Kidney (tissue), 22 donors: ENCODE results near the gene VPS26C. TPM values are rescaled to one million over a fixed set of nuclear protein-coding genes. Genes with fewer than 3 reads are reported as not detected.
A peak's percentile ranks its signal among the peaks of the same experiment; 100 is the strongest.
"Not testable (repeated sequence)": the region's sequence is repeated elsewhere in the genome, so short reads cannot be mapped to it uniquely, and the experiment has no call there.

ENCODE experiments used
- DNase-seq, 5 donors: peaks; one replicate each; pipeline ENCODE4 v3.0.0-alpha.2; 2013 to 2020
- FAIRE-seq: peaks from 2 replicates; lab custom pipeline; 2012; peaks lifted over from hg19 to GRCh38; lab: Jason Lieb, UNC
- H3K27ac ChIP-seq, 2 donors: one replicate each; pipeline ENCODE4 v1.7.0; 2013; ENCODE audit warnings: low read depth in 2 of 2, low read length in 2 of 2, inconsistent platforms in 1 of 2
- H3K27me3 ChIP-seq: one replicate; pipeline ENCODE4 v1.7.1; 2013; ENCODE audit warnings: low read length, inconsistent platforms; ENCODE audit not compliant: control insufficient read depth, insufficient read depth
- H3K36me3 ChIP-seq, 3 donors: one replicate each; pipeline versions ENCODE4 v1.7.0 to v1.7.1; 2013; ENCODE audit warnings: low read length in 3 of 3, control low read depth in 1 of 3, inconsistent platforms in 1 of 3; ENCODE audit not compliant: insufficient read depth in 3 of 3, control insufficient read depth in 2 of 3
- H3K4me1 ChIP-seq, 3 donors: one replicate each; pipeline versions ENCODE4 v1.7.0 to v1.7.1; 2013; ENCODE audit warnings: low read length in 3 of 3, inconsistent platforms in 1 of 3, low read depth in 1 of 3; ENCODE audit not compliant: control insufficient read depth in 2 of 3, insufficient read depth in 2 of 3
- H3K4me3 ChIP-seq, 3 donors: one replicate each; pipeline versions ENCODE4 v1.7.0 to v1.8.1; 2013; ENCODE audit warnings: low read length in 3 of 3, control low read depth in 1 of 3, inconsistent platforms in 1 of 3
- H3K9ac ChIP-seq, 3 donors: one replicate each; pipeline versions ENCODE4 v1.7.0 to v1.7.1; 2013; ENCODE audit warnings: low read length in 3 of 3, control low read depth in 1 of 3, inconsistent platforms in 1 of 3
- H3K9me3 ChIP-seq, 3 donors: one replicate each; pipeline versions ENCODE4 v1.7.0 to v1.7.1; 2013; ENCODE audit warnings: low read length in 3 of 3, control low read depth in 1 of 3, inconsistent platforms in 1 of 3; ENCODE audit not compliant: control insufficient read depth in 2 of 3, insufficient read depth in 1 of 3
- CTCF ChIP-seq: IDR thresholded peaks from 3 replicates; pipeline ENCODE4 v1.5.1; 2012; ENCODE audit warnings: mild to moderate bottlenecking, moderate library complexity, borderline replicate concordance; ENCODE audit not compliant: insufficient read depth; ENCODE audit errors: extremely low read depth
- intact Hi-C: fragments of 100-400 bp; cut with DNase I; formaldehyde crosslinking; loops from one replicate; pipeline ENCODE4 v1.11.1; 2022
- long read RNA-seq, 10 donors: library from polyadenylated mRNA in 1 of 10; unstranded in 1 of 10; transcript quantifications; one replicate each; pipeline ENCODE4 v2.0.0 and lab custom pipeline, GENCODE V29; 2021 to 2026
- polyA plus RNA-seq: library from polyadenylated mRNA; stranded (reverse); fragments of 350-450 nt; fragmentation: Illumina TruSeq; extraction: RNeasy Lipid Tissue Mini Kit (QIAGEN cat#74804); gene quantifications from one replicate; pipeline ENCODE4 v1.2.3, GENCODE V29; 2014; ENCODE audit warnings: low read depth, low replicate concordance; ENCODE audit not compliant: insufficient read depth
- total RNA-seq: library from RNA; stranded (reverse); fragmentation: NEBNext Ultra II Directional; extraction: Animal tissue kit (Norgen Biotek cat#: 25700); gene quantifications from one replicate; pipeline ENCODE4 v1.2.1, GENCODE V29; 2021
- donor health status: control.
- donor health status: control.
- donor health status: control.
- donor health status: control.
- donor health status: control.
- donor health status: DM: yes; HTN: yes; CAD: no.
- donor health status: Normal renal cell carcinoma (clear cell type).

VPS26C gene
- total RNA-seq (51.8 TPM), polyA plus RNA-seq (30.0 TPM)
- long read RNA-seq, donor 1, partial matches to known transcripts: 0 of 6 reads
- long read RNA-seq, donor 1, other reads (novel, unspliced or antisense): 0 of 6 reads
- long read RNA-seq, donor 2, partial matches to known transcripts: 0 of 4 reads
- long read RNA-seq, donor 2, other reads (novel, unspliced or antisense): 0 of 4 reads
- long read RNA-seq, donor 3, partial matches to known transcripts: 6 of 18 reads
- long read RNA-seq, donor 3, other reads (novel, unspliced or antisense): 5 of 18 reads
- long read RNA-seq, donor 4, transcript VPS26C-201 (8 exons, 3,256 nt): major isoform, 10 of 17 reads
- long read RNA-seq, donor 4, partial matches to known transcripts: 0 of 17 reads
- long read RNA-seq, donor 4, other reads (novel, unspliced or antisense): 0 of 17 reads
- long read RNA-seq, donor 5, partial matches to known transcripts: 0 of 1 reads
- long read RNA-seq, donor 5, other reads (novel, unspliced or antisense): 0 of 1 reads
- long read RNA-seq, donor 6, partial matches to known transcripts: 0 of 5 reads
- long read RNA-seq, donor 6, other reads (novel, unspliced or antisense): 0 of 5 reads
- long read RNA-seq, donor 7, transcript VPS26C-201 (8 exons, 3,256 nt): major isoform, 27 of 39 reads
- long read RNA-seq, donor 7, partial matches to known transcripts: 4 of 39 reads
- long read RNA-seq, donor 7, other reads (novel, unspliced or antisense): 4 of 39 reads
- long read RNA-seq, donor 8, transcript VPS26C-201 (8 exons, 3,256 nt): major isoform, 7 of 8 reads
- long read RNA-seq, donor 8, partial matches to known transcripts: 0 of 8 reads
- long read RNA-seq, donor 8, other reads (novel, unspliced or antisense): 0 of 8 reads
- long read RNA-seq, donor 9, partial matches to known transcripts: 0 of 6 reads
- long read RNA-seq, donor 9, other reads (novel, unspliced or antisense): 0 of 6 reads
- long read RNA-seq, donor 10, partial matches to known transcripts: 0 of 4 reads
- long read RNA-seq, donor 10, other reads (novel, unspliced or antisense): 0 of 4 reads

GRCh38 chr21:37267269-37268185 is at the start of gene VPS26C:
Gene VPS26C (minus strand): TSS chr21:37267334. CDS start chr21:37267294, 40 bp downstream.
- H3K9ac ChIP-seq: peak within 1 kb of the TSS; percentile 63 to 74 (median 73)
- H3K9me3 ChIP-seq: no peaks in the 10 kb centered on the region
- peak; percentile 90 for FAIRE-seq
- no peak for TF ChIP-seq CTCF
- peak; percentile 99 to 100 (median 99) for DNase-seq
- H3K4me1 ChIP-seq: no peaks in the 10 kb centered on the region
- no peaks in the 10 kb centered on the region for H3K36me3 ChIP-seq
- peak within 1 kb of the TSS; percentile 98 for H3K27ac ChIP-seq
- intact Hi-C loops: no loop called here
- H3K4me3 ChIP-seq: peak within 1 kb of the TSS; percentile 81 to 85 (median 83)
- H3K27me3 ChIP-seq: no peaks in the 10 kb centered on the region

- H3K9ac ChIP-seq, H3K36me3 ChIP-seq, FAIRE-seq, H3K27me3 ChIP-seq, DNase-seq, H3K4me1 ChIP-seq, H3K4me3 ChIP-seq, intact Hi-C loops, H3K27ac ChIP-seq: not testable (repeated sequence)
- H3K9me3 ChIP-seq: peaks cover 0 to 11% (median 0%) of the 10 kb centered on the region in 3 donors
Measured at GRCh38 chr21:37316072-37316471, 48.9 kb upstream of the VPS26C start.

- no peaks in the 10 kb centered on the region for H3K27me3 ChIP-seq
- H3K4me1 ChIP-seq: no peaks in the 10 kb centered on the region
- no peaks in the 10 kb centered on the region for H3K9me3 ChIP-seq
- H3K27ac ChIP-seq: no peak overlapping the region
- no peak for TF ChIP-seq CTCF
- FAIRE-seq: no peak
- H3K4me3 ChIP-seq: no peak overlapping the region
- no peak overlapping the region for H3K9ac ChIP-seq
- intact Hi-C loops: no loop called here
- no peaks in the 10 kb centered on the region for H3K36me3 ChIP-seq
- DNase-seq: no peak
Measured at GRCh38 chr21:37300114-37300751, 33.1 kb upstream of the VPS26C start.
